C4-2B (cell line): ENCODE data around the gene TMEM201.

Experiments used
- CTCF ChIP-seq: fragments of 450-650 bp; conservative IDR thresholded peaks from 2 replicates; pipeline ENCODE4 v1.5.1; 2017; ENCODE audit warnings: mild to moderate bottlenecking
- ZFX ChIP-seq: fragments of 450-650 bp; IDR thresholded peaks from 2 replicates; pipeline ENCODE4 v1.6.1; 2017

GRCh38 chr1:9586147-9586766 lies 2.5 kb upstream of the TMEM201 start:
- TF ChIP-seq CTCF (no peak), ZFX (no peak)
